Measurements from ENCODE around the gene ST3GAL3.

Gene ST3GAL3

DNA sequence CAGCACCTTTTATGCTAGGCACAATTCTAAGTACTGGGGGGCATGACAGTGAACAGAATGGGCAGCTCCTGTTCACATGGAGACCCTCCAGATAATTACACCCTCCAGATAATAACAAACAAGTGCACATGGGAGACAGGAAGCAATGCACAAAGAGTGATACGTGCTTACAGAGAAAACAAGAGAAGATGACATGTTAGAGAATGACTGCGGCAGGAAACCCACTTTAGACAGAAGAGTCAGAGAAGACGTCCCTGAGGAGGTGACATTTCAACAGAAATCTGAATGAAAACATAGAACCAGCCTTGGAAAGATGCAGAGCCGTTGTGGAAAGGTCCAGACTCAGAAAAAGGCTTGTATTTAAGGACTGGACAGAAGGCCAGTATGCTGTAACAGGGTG, 171.5 kb downstream of the ST3GAL3 start:
- DNase-seq (ENCODE audit: low read depth): no peak

- no peak for DNase-seq (ENCODE audit: low read depth)
Observed at GRCh38 chr1:43879414-43879813, 172.1 kb downstream of the ST3GAL3 start.

DNA sequence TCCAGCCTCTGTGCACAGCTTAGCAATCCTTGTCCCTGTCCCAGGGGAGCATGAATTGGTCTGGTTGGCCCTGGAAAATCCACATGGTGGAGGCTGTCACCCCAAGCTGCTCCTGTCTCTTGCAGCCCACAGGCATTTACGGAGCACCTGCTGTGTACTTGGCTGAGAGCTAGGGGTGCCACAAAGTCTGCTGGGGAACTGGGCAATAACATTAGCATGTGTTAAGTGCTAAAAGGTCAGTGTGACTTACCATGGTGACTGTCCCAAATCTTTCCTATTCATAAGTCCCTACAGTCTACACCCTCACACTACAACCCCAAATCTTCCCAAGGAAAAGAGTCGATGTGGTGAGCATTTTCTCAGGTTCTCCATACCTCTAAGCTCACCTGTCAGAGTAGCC, 172.7 kb downstream of the ST3GAL3 start:
- DNase-seq (ENCODE audit: low read depth): no peak

DNA sequence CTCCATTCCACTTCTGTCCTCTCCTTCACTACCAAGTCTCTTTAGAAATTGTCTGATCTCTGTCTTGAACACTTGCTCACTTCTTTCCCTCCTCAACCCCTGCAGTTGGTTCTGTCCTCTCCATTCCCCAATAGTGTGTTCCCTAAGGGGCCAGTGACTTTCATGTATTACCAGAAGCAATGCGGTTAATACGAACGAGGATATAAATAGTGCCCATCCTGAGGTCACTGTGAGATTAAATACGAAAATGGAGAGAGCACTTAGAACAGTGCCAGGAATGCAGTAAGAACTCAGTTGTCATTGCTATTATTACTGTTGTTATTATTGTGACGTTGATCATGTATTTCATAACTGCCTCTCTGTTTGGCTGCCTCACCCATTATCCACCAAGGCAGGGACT, 173.3 kb downstream of the ST3GAL3 start:
- no peak for DNase-seq (ENCODE audit: low read depth)

DNA sequence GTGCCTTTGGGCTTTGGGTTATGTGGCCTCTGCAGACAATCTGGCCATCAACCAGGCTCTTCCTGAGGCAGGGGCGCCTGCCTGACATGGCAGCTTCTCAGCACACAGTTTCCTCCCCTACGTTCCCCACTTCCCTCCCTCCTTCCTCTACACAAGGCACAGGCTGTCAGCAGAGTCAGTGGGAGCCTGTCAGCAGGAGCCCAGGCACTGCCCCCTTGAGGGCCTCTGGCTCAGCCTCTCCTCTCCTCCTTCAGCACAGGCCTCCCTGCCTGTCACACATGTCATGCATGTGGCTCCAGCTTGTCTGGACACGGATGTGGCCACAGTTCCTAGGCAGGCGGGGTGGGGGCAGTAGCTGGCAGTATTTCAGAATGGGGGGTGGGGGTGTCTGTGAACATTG, 174.1 kb downstream of the ST3GAL3 start:
- DNase-seq (ENCODE audit: low read depth): no peak

GRCh38 chr1:43882763-43883162, 175.4 kb downstream of the ST3GAL3 start:
- no peak for DNase-seq (ENCODE audit: low read depth)

- DNase-seq (ENCODE audit: low read depth): no peak
Observed at GRCh38 chr1:43883321-43883720, 176.0 kb downstream of the ST3GAL3 start.

GRCh38 chr1:43885279-43885801, 178.0 kb downstream of the ST3GAL3 start:
- DNase-seq (ENCODE audit: low read depth): no peak

DNA sequence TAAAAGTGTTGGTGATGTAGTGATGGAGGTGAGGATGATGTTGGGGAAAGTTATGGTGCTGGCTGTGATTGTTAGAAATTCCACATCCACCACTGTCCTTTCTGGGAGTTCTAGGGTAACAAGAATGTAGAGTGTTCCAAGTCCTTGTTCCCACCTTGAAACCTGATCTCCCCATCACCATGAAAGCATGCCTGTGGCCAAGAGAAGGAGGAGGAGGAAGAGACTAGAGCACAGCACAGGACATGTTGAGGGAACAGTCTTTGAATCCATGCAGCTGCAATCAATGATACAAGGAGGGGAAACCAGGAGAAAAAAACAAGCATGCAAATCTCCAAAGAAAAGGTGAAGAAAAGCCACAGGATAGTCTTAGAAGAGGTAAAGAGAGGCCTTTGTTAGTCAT, 180.4 kb downstream of the ST3GAL3 start:
- DNase-seq (ENCODE audit: low read depth): no peak

GRCh38 chr1:43890815-43891214, 183.5 kb downstream of the ST3GAL3 start:
- DNase-seq (ENCODE audit: low read depth): no peak

DNA sequence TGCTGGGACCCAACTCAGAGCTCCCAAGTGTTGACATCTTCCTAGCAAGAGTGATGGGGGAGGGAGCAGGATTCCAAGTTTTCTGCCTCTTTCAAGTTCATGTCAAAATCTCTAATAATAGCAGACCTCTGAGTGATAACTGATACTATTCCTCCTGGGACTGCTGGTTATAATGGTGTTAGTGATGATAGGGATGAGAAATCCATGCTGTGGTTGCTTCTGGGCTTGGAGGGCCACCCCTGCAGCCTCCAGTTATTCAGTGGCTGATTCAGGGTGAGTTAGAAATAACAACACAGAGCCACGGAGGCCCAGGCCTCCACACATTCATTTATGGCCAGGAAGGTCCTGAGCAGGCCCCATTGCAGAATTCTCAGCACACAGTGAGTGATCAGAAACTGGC, 185.7 kb downstream of the ST3GAL3 start:
- no peak for DNase-seq (ENCODE audit: low read depth)

DNA sequence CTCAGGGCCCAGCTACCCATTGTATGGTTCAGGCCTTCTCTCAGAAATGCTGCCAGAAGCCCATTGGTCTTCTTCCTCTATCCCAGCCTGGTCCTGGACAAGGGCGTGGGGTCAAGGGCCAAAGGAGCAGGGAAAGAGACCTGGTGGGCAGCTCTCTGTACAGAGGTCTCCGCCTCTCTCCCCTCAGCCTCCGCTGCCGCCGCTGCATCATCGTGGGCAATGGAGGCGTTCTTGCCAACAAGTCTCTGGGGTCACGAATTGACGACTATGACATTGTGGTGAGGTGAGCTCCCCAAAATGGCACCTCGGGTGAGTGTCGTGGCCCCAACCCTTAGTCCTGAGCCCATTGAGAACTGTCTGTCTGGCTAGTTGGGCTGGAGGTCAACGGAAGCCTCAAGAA, 191.6 kb downstream of the ST3GAL3 start:
- DNase-seq (ENCODE audit: low read depth): no peak

DNA sequence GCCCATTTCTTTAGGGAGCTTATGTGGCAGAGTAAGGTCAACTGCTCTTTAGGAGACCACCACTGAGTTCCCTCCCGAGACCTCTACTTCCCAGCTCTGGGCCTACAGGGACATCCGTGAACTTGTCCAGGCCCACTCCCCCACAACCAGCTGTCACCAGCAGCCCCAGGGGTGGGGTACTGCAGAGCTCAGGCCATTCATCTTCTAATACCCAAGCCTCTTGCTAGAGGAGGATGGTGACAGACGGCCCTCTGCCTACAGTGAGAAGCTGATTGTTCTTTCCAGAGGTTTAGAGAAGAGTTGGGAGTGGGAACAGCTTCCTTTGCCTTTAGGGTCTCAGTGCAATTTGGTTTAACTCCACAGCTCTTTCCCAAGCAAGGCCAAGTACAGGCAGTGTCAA, 193.1 kb downstream of the ST3GAL3 start:
- DNase-seq (ENCODE audit: low read depth): no peak

DNA sequence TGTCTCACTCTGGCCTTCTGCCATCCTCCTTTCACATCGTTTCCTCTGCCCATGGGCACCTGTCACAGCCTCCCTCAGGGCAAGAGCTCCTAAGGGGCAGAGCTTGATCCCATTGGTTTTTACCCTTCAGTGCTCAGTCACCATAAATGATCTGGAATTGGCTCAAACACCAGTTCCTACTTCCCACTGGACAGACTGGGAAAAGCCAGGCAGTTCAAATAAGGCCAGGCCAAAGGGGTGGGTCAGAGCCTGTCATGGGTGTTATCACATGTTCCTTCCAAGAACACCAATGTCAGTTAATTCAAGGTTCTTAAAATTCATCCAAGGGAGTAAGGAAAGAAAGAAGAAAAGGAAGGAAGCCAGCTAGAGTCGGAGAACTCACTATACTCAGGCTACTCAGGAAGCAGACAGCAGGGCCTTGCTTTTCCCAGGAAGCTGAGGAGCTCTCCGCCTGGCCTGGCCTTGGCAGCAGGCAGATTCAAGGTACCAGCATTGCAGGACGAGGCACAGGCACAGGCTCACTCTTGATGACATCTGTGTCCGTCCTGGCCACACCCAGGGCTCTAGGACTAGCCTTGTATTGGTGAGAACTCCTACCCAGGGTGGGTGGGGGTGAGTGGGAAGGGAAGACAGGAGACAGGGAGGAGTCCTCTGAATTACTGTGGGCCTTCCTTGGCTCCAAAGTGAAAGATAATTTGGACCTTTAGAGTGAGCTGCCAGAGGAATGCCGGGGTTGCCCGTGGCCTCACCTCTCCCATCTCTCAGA, 194.0 kb downstream of the ST3GAL3 start:
- no peak for DNase-seq (ENCODE audit: low read depth)

GRCh38 chr1:43902058-43902831, 194.9 kb downstream of the ST3GAL3 start:
- no peak for DNase-seq (ENCODE audit: low read depth)

- DNase-seq (ENCODE audit: low read depth): no peak
Observed at GRCh38 chr1:43904660-43905551, 197.6 kb downstream of the ST3GAL3 start.

DNA sequence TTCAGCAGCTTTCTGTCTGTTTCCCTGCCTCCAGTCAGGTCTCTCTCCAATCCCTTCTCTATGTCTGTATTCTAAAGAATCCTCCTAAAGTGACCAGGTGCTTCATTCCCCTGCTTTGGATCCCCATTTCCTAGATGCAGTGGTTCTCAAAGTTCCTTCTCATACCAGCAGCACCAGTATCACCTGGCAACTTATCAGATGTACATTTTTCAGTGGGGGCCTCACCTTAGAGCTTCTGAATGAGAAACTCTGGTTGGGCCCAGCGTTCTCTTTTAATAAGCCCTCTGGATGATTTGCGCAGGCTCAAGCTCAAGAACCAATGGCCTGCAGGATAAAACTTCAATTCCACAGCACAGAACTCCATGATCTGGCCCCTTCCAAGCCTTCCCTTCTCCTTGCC, 200.9 kb downstream of the ST3GAL3 start:
- DNase-seq (ENCODE audit: low read depth): no peak

GRCh38 chr1:43908858-43909257, 201.5 kb downstream of the ST3GAL3 start:
- no peak for DNase-seq (ENCODE audit: low read depth)

- no peak for DNase-seq (ENCODE audit: low read depth)
Observed at GRCh38 chr1:43910343-43910742, 203.0 kb downstream of the ST3GAL3 start.

- DNase-seq (ENCODE audit: low read depth): no peak
Observed at GRCh38 chr1:43912607-43913006, 205.3 kb downstream of the ST3GAL3 start.

GRCh38 chr1:43913051-43913501, 205.7 kb downstream of the ST3GAL3 start:
- no peak for DNase-seq (ENCODE audit: low read depth)

DNA sequence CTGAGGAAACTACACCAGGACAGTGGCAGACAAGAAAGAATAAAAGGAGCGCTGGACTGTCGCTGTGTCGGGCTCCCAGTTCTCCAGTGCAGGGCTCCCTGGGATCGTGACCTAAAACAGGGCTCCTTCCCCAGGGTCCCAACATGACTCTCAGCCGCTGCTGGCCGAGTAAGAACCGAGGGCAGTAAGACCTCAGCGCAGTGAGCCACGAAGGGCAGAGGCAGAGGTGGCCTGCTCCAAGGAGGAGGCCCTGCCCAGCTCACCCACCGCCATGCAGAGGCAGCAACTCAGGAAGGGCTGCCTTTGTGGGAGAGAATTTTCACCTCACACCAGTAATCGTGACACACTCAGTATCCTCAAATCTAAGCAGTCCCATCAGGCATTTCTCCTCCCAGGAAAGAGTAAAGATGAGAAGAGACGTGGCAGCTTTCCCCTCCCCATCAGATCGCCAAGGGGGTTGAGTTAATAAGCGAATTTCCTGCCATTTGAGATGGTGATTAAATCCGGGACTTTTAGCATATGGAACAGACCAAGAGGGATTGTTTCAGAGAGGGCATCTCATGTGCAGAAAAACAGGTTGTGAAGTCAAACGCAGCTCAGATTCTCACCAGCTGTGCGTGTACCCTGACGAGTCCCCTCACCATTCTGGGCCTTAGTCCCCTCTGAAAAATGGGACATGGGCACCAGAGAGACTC, 206.5 kb downstream of the ST3GAL3 start:
- no peak for DNase-seq (ENCODE audit: low read depth)
